Right lobe of liver (tissue), 6 donors: Measurements from ENCODE around the gene VAV2. TPM values are rescaled to one million over a fixed set of nuclear protein-coding genes. Genes with fewer than 3 reads are reported as not detected.

Source experiments
- ATAC-seq, 4 donors: fragments of 200-7000 bp; cut with Tn5 transposase; one replicate each; pipeline ENCODE4 v1.9.1; 2020; ENCODE audit warnings: mild to moderate bottlenecking in 4 of 4, moderate library complexity in 4 of 4
- DNase-seq, 3 donors: peaks; one replicate each; pipeline ENCODE4 v3.0.0-alpha.2; 2020
- H3K27ac ChIP-seq, 3 donors: fragments of 200-600 bp; one replicate each; pipeline ENCODE4 v1.8.0; 2022
- H3K27me3 ChIP-seq, 2 donors: fragments of 200-600 bp; one replicate each; pipeline ENCODE4 v1.8.0; 2022
- H3K36me3 ChIP-seq, 4 donors: fragments of 200-600 bp; sonication (generic) in 1 of 4; one replicate each; pipeline versions ENCODE4 v1.5.1 to v1.8.0; 2017 to 2022; ENCODE audit warnings: control low read depth in 1 of 4
- H3K4me1 ChIP-seq, 4 donors: fragments of 200-600 bp; sonication (generic) in 1 of 4; one replicate each; pipeline versions ENCODE4 v1.5.1 to v1.8.0; 2017 to 2022; ENCODE audit warnings: control low read depth in 1 of 4
- H3K4me3 ChIP-seq, 3 donors: fragments of 200-600 bp; one replicate each; pipeline ENCODE4 v1.8.0; 2022
- H3K9me3 ChIP-seq, 4 donors: fragments of 200-600 bp; sonication (generic) in 1 of 4; one replicate each; pipeline versions ENCODE4 v1.5.1 to v1.8.0; 2017 to 2022; ENCODE audit warnings: control low read depth in 1 of 4
- CTCF ChIP-seq, 4 donors: fragments of 200-600 bp in 3 of 4; fragments of 450-650 bp in 1 of 4; IDR thresholded peaks; one replicate each; pipeline versions ENCODE4 v1.5.1 to v1.8.0; 2016 to 2022; ENCODE audit warnings: antibody characterized with exemption in 4 of 4, mild to moderate bottlenecking in 2 of 4
- POLR2A ChIP-seq: fragments of 450-650 bp; IDR thresholded peaks from one replicate; pipeline ENCODE4 v1.6.1; 2017; ENCODE audit warnings: antibody characterized with exemption, mild to moderate bottlenecking
- WGBS: methylation state at CpG from one replicate; pipeline ENCODE4 v1.1.6; 2018; ENCODE audit warnings: low coverage, low lambda C conversion rate; ENCODE audit not compliant: insufficient coverage; ENCODE audit errors: missing lambda C conversion rate; 5-methylcytosine and 5-hydroxymethylcytosine counted together
- intact Hi-C, 2 donors: fragments of 100-400 bp; cut with DNase I; formaldehyde crosslinking; loops; one replicate each; pipeline versions ENCODE4 v1.11.2 to v1.14.1; 2022
- total RNA-seq, 6 experiments: library from RNA; depleted of rRNA in 2 of 6; stranded (reverse); fragments of >200 nt in 2 of 6; fragmentation: NEBNext Ultra II Directional in 3 of 6; extraction: Animal tissue kit (Norgen Biotek cat#: 25700) in 3 of 6; gene quantifications; one replicate each; pipeline versions ENCODE4 v1.1.0 to v1.2.4, GENCODE V29; 2016 to 2023
- donor health status: DM: no; HTN: yes; CAD: no.
- donor health status: DM: no; HTN: no; CAD: no.
- donor health status: DM: no; HTN: no; CAD: no.
- donor health status: DM: no; HTN: yes; CAD: no.
- donor health status: DM: no; HTN: yes; CAD: no.

VAV2 gene
- total RNA-seq, 6 experiments from 2014 or later = 30.1 to 44.3 (median 34.9) TPM

GRCh38 chr9:133742251-133742650, 249.9 kb downstream of the VAV2 start:
- Histone ChIP-seq H3K27ac (peak overlapping the region in 2 of 3 donors; percentile 34 to 47), H3K4me3 (no peak overlapping the region), H3K27me3 (no peaks in the 10 kb centered on the region), H3K4me1 (peaks cover 0 to 63% (median 16%) of the 10 kb centered on the region in 4 donors), H3K9me3 (no peaks in the 10 kb centered on the region), H3K36me3 (no peaks in the 10 kb centered on the region)
- ATAC-seq (no peak), DNase-seq (peak in 1 of 3 donors; percentile 26)
- TF ChIP-seq POLR2A (no peak), CTCF (IDR thresholded peaks at IDR 0.05) (no peak)
- intact Hi-C loops = no loop called here
- 83% methylated on average over 6 of the region's 7 CpGs for WGBS

- peak in 1 of 3 donors; percentile 48 for DNase-seq
- intact Hi-C loops = no loop called here
- 86% methylated on average over 8 of the region's 14 CpGs for WGBS
- no peak for TF ChIP-seq CTCF (IDR thresholded peaks at IDR 0.05)
- H3K27ac ChIP-seq = peak overlapping the region in 2 of 3 donors; percentile 34 to 91
- H3K9me3 ChIP-seq = no peaks in the 10 kb centered on the region
- no peak overlapping the region for H3K4me3 ChIP-seq
- no peak for ATAC-seq
- no peaks in the 10 kb centered on the region for H3K36me3 ChIP-seq
- no peaks in the 10 kb centered on the region for H3K27me3 ChIP-seq
- H3K4me1 ChIP-seq = peaks cover 0 to 66% (median 19%) of the 10 kb centered on the region in 4 donors
Measured at GRCh38 chr9:133741716-133742115, 250.4 kb downstream of the VAV2 start.

- Histone ChIP-seq H3K36me3 (no peaks in the 10 kb centered on the region), H3K27ac (peak overlapping the region in 2 of 3 donors; percentile 83 to 91), H3K4me1 (peaks cover 0 to 68% (median 18%) of the 10 kb centered on the region in 4 donors), H3K27me3 (no peaks in the 10 kb centered on the region), H3K9me3 (no peaks in the 10 kb centered on the region), H3K4me3 (no peak overlapping the region)
- intact Hi-C loops = no loop called here
- DNase-seq (peak; percentile 57 to 82 (median 73)), ATAC-seq (peak; percentile 2 to 10 (median 8))
- TF ChIP-seq CTCF (IDR thresholded peaks at IDR 0.05) (no peak), POLR2A (no peak)
- 43% methylated on average over 1 of the region's 8 CpGs for WGBS
Measured at GRCh38 chr9:133740911-133741310, 251.2 kb downstream of the VAV2 start.

- H3K4me1 ChIP-seq = peaks cover 0 to 73% (median 17%) of the 10 kb centered on the region in 4 donors
- peak overlapping the region; percentile 34 to 79 (median 77) for H3K4me3 ChIP-seq
- ATAC-seq (peak; percentile 49 to 71 (median 64)), DNase-seq (peak; percentile 75 to 94 (median 89))
- intact Hi-C loops = loop anchor here in 1 of 2 donors (10.0 kb wide), 1 partner anchor 215 kb away; the partner anchor contains the start of gene MYMK
- no peaks in the 10 kb centered on the region for H3K27me3 ChIP-seq
- TF ChIP-seq POLR2A = peak; percentile 82
- TF ChIP-seq CTCF (IDR thresholded peaks at IDR 0.05) = no peak
- H3K27ac ChIP-seq = peak overlapping the region in 2 of 3 donors; percentile 83 to 91
- H3K9me3 ChIP-seq = no peaks in the 10 kb centered on the region
- H3K36me3 ChIP-seq = no peaks in the 10 kb centered on the region
- 30% methylated on average over 9 of the region's 17 CpGs for WGBS
Measured at GRCh38 chr9:133739408-133740280, 252.5 kb downstream of the VAV2 start.
